Measurements from ENCODE around the gene KLHL24.
"Not testable (repeated sequence)": the region's sequence is repeated elsewhere in the genome, so short reads cannot be mapped to it uniquely, and the experiment has no call there.

DNA sequence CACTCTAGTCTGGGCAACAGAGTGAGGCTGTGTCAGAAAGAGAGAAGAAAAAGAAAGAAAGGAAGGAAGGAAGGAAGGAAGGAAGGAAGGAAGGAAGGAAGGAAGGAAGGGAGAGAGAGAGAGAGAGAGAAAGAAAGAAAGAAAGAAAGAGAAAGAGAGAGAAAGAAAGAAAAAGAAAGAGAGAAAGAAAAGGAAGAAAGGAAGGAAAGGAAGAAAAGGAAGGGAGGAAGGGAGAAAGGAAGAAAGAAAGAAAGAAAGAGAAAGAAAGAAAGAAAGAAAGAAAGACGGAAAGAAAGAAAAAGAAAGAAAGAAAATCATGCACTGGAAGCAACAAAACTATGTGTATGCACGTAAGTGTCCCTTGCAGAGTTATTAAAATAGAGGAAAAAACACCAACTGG is 12.9 kb upstream of the KLHL24 start:
- not testable (repeated sequence) for TF ChIP-seq CTCF, POLR2AphosphoS5 (IDR thresholded peaks at IDR 0.05)
